Measurements from ENCODE around the gene IHH. TPM values are rescaled to one million over a fixed set of nuclear protein-coding genes. Genes with fewer than 3 reads are reported as not detected.

Gene IHH
- total RNA-seq, 1 experiment from 2014 or later, result 0.17 TPM

GRCh38 chr2:219059375-219059724 lies 1.4 kb downstream of the IHH start:
- DNase-seq (ENCODE audit: low read depth, low spot score), result no peak
- no peak overlapping the region for H3K4me3 ChIP-seq (replicated peaks in 1 of 2; ENCODE audit: low read depth in 1 of 2, low read length in 2 of 2)
- POLR2A ChIA-PET, result no interaction called here
- no peaks in the 10 kb centered on the region for H3K79me2 ChIP-seq (ENCODE audit: insufficient read depth, low read length)
- H3K4me1 ChIP-seq (ENCODE audit: control insufficient read depth in 1 of 2, insufficient read depth in 2 of 2, low read length in 2 of 2), result no peaks in the 10 kb centered on the region
- intact Hi-C loops (cut with micrococcal nuclease), result loop anchor here (5.0 kb wide), 1 partner anchor 238 kb away; no protein-coding TSS in a partner anchor
- H3K4me2 ChIP-seq (ENCODE audit: low read length), result no peak overlapping the region
- ATAC-seq, result no peak
- no TSS peak for BruUV-seq (replicated peaks)
- CTCF ChIA-PET, result interaction anchor here (1.1 to 2.8 kb wide), 6 partner anchors 10 to 96 kb away, joined by 3 to 45 read pairs (median 7); no protein-coding TSS in a partner anchor
- H3K36me3 ChIP-seq (ENCODE audit: control insufficient read depth in 1 of 2, insufficient read depth in 2 of 2, low read length in 2 of 2), result no peaks in the 10 kb centered on the region
- RAD21 ChIA-PET (ENCODE audit: low non-redundant PET in 1 of 2, low total read pairs in 2 of 2, uncharacterized antibody in 2 of 2, unreplicated experiment in 2 of 2), result interaction anchor here in 1 of 2 experiments (2.3 kb wide), 1 partner anchor 95 kb away, joined by 12 read pairs; no protein-coding TSS in a partner anchor
- no peaks in the 10 kb centered on the region for H3K9me3 ChIP-seq (ENCODE audit: control insufficient read depth in 1 of 2, insufficient read depth in 1 of 2, low read depth in 1 of 2, low read length in 2 of 2)
- H2AFZ ChIP-seq (ENCODE audit: low read depth, low read length, poor library complexity, severe bottlenecking), result no peak overlapping the region
- no peaks in the 10 kb centered on the region for H3K9me2 ChIP-seq (ENCODE audit: insufficient read depth)
- H3K9ac ChIP-seq (ENCODE audit: low read length), result no peak overlapping the region
- H3K27ac ChIP-seq (ENCODE audit: low read depth, low read length), result no peak overlapping the region
- peaks cover 16% of the 10 kb centered on the region; the same call in 1 of the 2 replicates for H3K27me3 ChIP-seq (ENCODE audit: insufficient read depth, low read length)
- no peak for TF ChIP-seq CBX3 (IDR thresholded peaks at IDR 0.05; ENCODE audit: low read depth)
- TF ChIP-seq EGR1 (IDR thresholded peaks at IDR 0.05; ENCODE audit: low read depth), result no peak
- no peak for TF ChIP-seq POLR2A (IDR thresholded peaks at IDR 0.05; ENCODE audit: borderline replicate concordance, extremely low read depth, insufficient read depth, insufficient read length)
- no peaks in the 10 kb centered on the region for H4K20me1 ChIP-seq (ENCODE audit: insufficient read depth)

- no peaks in the 10 kb centered on the region for H4K20me1 ChIP-seq (ENCODE audit: insufficient read depth)
- no peak overlapping the region for H2AFZ ChIP-seq (ENCODE audit: low read depth, low read length, poor library complexity, severe bottlenecking)
- peaks cover 16% of the 10 kb centered on the region; the same call in 1 of the 2 replicates for H3K27me3 ChIP-seq (ENCODE audit: insufficient read depth, low read length)
- H3K9me3 ChIP-seq (ENCODE audit: control insufficient read depth in 1 of 2, insufficient read depth in 1 of 2, low read depth in 1 of 2, low read length in 2 of 2), result no peaks in the 10 kb centered on the region
- H3K27ac ChIP-seq (ENCODE audit: low read depth, low read length), result no peak overlapping the region
- RAD21 ChIA-PET (ENCODE audit: low non-redundant PET in 1 of 2, low total read pairs in 2 of 2, uncharacterized antibody in 2 of 2, unreplicated experiment in 2 of 2), result interaction anchor here (0.6 to 2.3 kb wide), 4 partner anchors 45 to 96 kb away, joined by 3 to 12 read pairs (median 8); no protein-coding TSS in a partner anchor
- DNase-seq (ENCODE audit: low read depth, low spot score) (no peak), ATAC-seq (no peak; the same call in 1 of the 2 replicates)
- H3K79me2 ChIP-seq (ENCODE audit: insufficient read depth, low read length), result no peaks in the 10 kb centered on the region
- no peaks in the 10 kb centered on the region for H3K4me1 ChIP-seq (ENCODE audit: control insufficient read depth in 1 of 2, insufficient read depth in 2 of 2, low read length in 2 of 2)
- CTCF ChIA-PET, result interaction anchor here (0.7 to 2.8 kb wide), 18 partner anchors 7 to 471 kb away, joined by 3 to 45 read pairs (median 4); no protein-coding TSS in a partner anchor
- no peak overlapping the region for H3K4me3 ChIP-seq (replicated peaks in 1 of 2; ENCODE audit: low read depth in 1 of 2, low read length in 2 of 2)
- no peaks in the 10 kb centered on the region for H3K9me2 ChIP-seq (ENCODE audit: insufficient read depth)
- intact Hi-C loops (cut with micrococcal nuclease), result loop anchor here (1.0 to 5.0 kb wide), 3 partner anchors 61 to 239 kb away; no protein-coding TSS in a partner anchor
- no peak overlapping the region for H3K4me2 ChIP-seq (ENCODE audit: low read length)
- no peak overlapping the region for H3K9ac ChIP-seq (ENCODE audit: low read length)
- no peaks in the 10 kb centered on the region for H3K36me3 ChIP-seq (ENCODE audit: control insufficient read depth in 1 of 2, insufficient read depth in 2 of 2, low read length in 2 of 2)
- POLR2A ChIA-PET, result interaction anchor here (1.0 kb wide), 1 partner anchor 96 kb away, joined by 3 read pairs; no protein-coding TSS in a partner anchor
- no TSS peak for BruUV-seq (replicated peaks)
- TF ChIP-seq ZNF274 (IDR thresholded peaks at IDR 0.05; ENCODE audit: low read depth, low read length) (no peak), EZH2phosphoT487 (IDR thresholded peaks at IDR 0.05; ENCODE audit: borderline replicate concordance) (no peak), ZFX (IDR thresholded peaks at IDR 0.05) (no peak), TCF7L2 (IDR thresholded peaks at IDR 0.05; ENCODE audit: borderline replicate concordance, extremely low read depth, insufficient read depth, insufficient read length) (no peak), CEBPB (IDR thresholded peaks at IDR 0.05; ENCODE audit: low read depth) (no peak), JUND (IDR thresholded peaks at IDR 0.05) (no peak), ZBTB33 (IDR thresholded peaks at IDR 0.05; ENCODE audit: extremely low read depth, insufficient replicate concordance, low read length) (no peak), MAX (IDR thresholded peaks at IDR 0.05) (no peak), REST (IDR thresholded peaks at IDR 0.05; ENCODE audit: low read depth) (no peak), ATF3 (IDR thresholded peaks at IDR 0.05) (no peak)
These were observed 2.0 kb downstream of the IHH start for GRCh38 chr2:219058541-219059374.
